Osteocyte (in vitro differentiated cells): ENCODE data around the gene TDRD6. TPM values are rescaled to one million over a fixed set of nuclear protein-coding genes. Genes with fewer than 3 reads are reported as not detected.
"Not testable (repeated sequence)": the region's sequence is repeated elsewhere in the genome, so short reads cannot be mapped to it uniquely, and the experiment has no call there.

Experiments
- DNase-seq: peaks from one replicate; pipeline ENCODE4 v3.0.0; 2021; ENCODE audit warnings: mixed read lengths; ENCODE audit not compliant: unreplicated experiment; ENCODE audit errors: extremely low spot score
- H3K27ac Mint-ChIP-seq: one replicate; pipeline ENCODE4 v1.8.0; 2021; ENCODE audit warnings: mild to moderate bottlenecking, mixed read lengths; ENCODE audit not compliant: unreplicated experiment
- H3K27me3 Mint-ChIP-seq: one replicate; pipeline ENCODE4 v1.8.0; 2021; ENCODE audit warnings: mixed read lengths; ENCODE audit not compliant: unreplicated experiment
- H3K36me3 Mint-ChIP-seq: one replicate; pipeline ENCODE4 v1.8.0; 2021; ENCODE audit warnings: mixed read lengths; ENCODE audit not compliant: unreplicated experiment
- H3K4me1 Mint-ChIP-seq: one replicate; pipeline ENCODE4 v1.8.0; 2021; ENCODE audit warnings: mixed read lengths; ENCODE audit not compliant: unreplicated experiment
- H3K4me3 Mint-ChIP-seq: one replicate; pipeline ENCODE4 v1.8.0; 2021; ENCODE audit warnings: mild to moderate bottlenecking, moderate library complexity, mixed read lengths; ENCODE audit not compliant: unreplicated experiment
- H3K9me3 Mint-ChIP-seq: one replicate; pipeline ENCODE4 v1.8.0; 2021; ENCODE audit warnings: mixed read lengths; ENCODE audit not compliant: unreplicated experiment
- CTCF ChIP-seq: fragments of 200-600 bp; sonication (generic); IDR thresholded peaks from 2 replicates; pipeline ENCODE4 v1.5.0; 2021; ENCODE audit warnings: antibody characterized with exemption, mild to moderate bottlenecking, moderate library complexity
- long read RNA-seq: library from polyadenylated mRNA; unstranded; transcript quantifications from one replicate; pipeline ENCODE4 v2.0.0, GENCODE V29; 2021
- total RNA-seq: library from RNA; stranded (reverse); gene quantifications from 2 replicates; pipeline ENCODE4 v1.2.1, GENCODE V29; 2021

Gene TDRD6
- total RNA-seq: 0.03 and 0.05 TPM in 2 replicates
- long read RNA-seq: 0 reads

- peaks cover 2% of the 10 kb centered on the region for H3K27me3 Mint-ChIP-seq
- H3K36me3 Mint-ChIP-seq: no peaks in the 10 kb centered on the region
- no peak for TF ChIP-seq CTCF
- no peak within 1 kb of the TSS for H3K27ac Mint-ChIP-seq
- no peak for DNase-seq
- no peak within 1 kb of the TSS for H3K4me3 Mint-ChIP-seq
- H3K9me3 Mint-ChIP-seq: no peaks in the 10 kb centered on the region
- peaks cover 9% of the 10 kb centered on the region for H3K4me1 Mint-ChIP-seq
Observed at GRCh38 chr6:46687619-46688097, at the start of gene TDRD6. TDRD6 (plus strand) TSS chr6:46687885; CDS start chr6:46688129, 244 bp downstream.

GRCh38 chr6:46637933-46638332 lies 49.8 kb upstream of the TDRD6 start:
- no peak overlapping the region for H3K27ac Mint-ChIP-seq
- peaks cover 15% of the 10 kb centered on the region for H3K27me3 Mint-ChIP-seq
- no peak for TF ChIP-seq CTCF
- peaks cover 6% of the 10 kb centered on the region for H3K4me1 Mint-ChIP-seq
- no peak overlapping the region for H3K4me3 Mint-ChIP-seq
- H3K9me3 Mint-ChIP-seq: no peaks in the 10 kb centered on the region
- no peak for DNase-seq
- no peaks in the 10 kb centered on the region for H3K36me3 Mint-ChIP-seq

GRCh38 chr6:46638650-46639049 lies 49.0 kb upstream of the TDRD6 start:
- H3K4me3 Mint-ChIP-seq: no peak overlapping the region
- DNase-seq: no peak
- peaks cover 6% of the 10 kb centered on the region for H3K4me1 Mint-ChIP-seq
- H3K27ac Mint-ChIP-seq: no peak overlapping the region
- H3K9me3 Mint-ChIP-seq: no peaks in the 10 kb centered on the region
- peaks cover 20% of the 10 kb centered on the region for H3K27me3 Mint-ChIP-seq
- no peaks in the 10 kb centered on the region for H3K36me3 Mint-ChIP-seq
- TF ChIP-seq CTCF: no peak

GRCh38 chr6:46642928-46643751 lies 44.5 kb upstream of the TDRD6 start:
- Mint-ChIP-seq H3K27me3 (peaks cover 41% of the 10 kb centered on the region), H3K4me1 (peaks cover 6% of the 10 kb centered on the region), H3K9me3 (peaks cover 11% of the 10 kb centered on the region), H3K27ac (no peak overlapping the region), H3K36me3 (no peaks in the 10 kb centered on the region), H3K4me3 (no peak overlapping the region)
- TF ChIP-seq CTCF: no peak
- DNase-seq: no peak

- Mint-ChIP-seq H3K4me3 (no peak overlapping the region), H3K4me1 (no peaks in the 10 kb centered on the region), H3K9me3 (peaks cover 11% of the 10 kb centered on the region), H3K36me3 (no peaks in the 10 kb centered on the region), H3K27ac (no peak overlapping the region), H3K27me3 (peaks cover 43% of the 10 kb centered on the region)
- no peak for DNase-seq
- no peak for TF ChIP-seq CTCF
Observed at GRCh38 chr6:46645265-46645664, 42.4 kb upstream of the TDRD6 start.

- not testable (repeated sequence) for H3K4me3 Mint-ChIP-seq, H3K36me3 Mint-ChIP-seq, H3K27ac Mint-ChIP-seq, H3K4me1 Mint-ChIP-seq, DNase-seq
- H3K9me3 Mint-ChIP-seq: peaks cover 11% of the 10 kb centered on the region
- peaks cover 52% of the 10 kb centered on the region for H3K27me3 Mint-ChIP-seq
Observed at GRCh38 chr6:46648108-46648507, 39.6 kb upstream of the TDRD6 start.
